PC-9 (cell line): ENCODE results near the gene MTARC2. TPM values are rescaled to one million over a fixed set of nuclear protein-coding genes. Genes with fewer than 3 reads are reported as not detected.

Experiments
- BruUV-seq: library from RNA; stranded (reverse); fragments of 400-500 nt; replicated peaks from 2 replicates; lab custom pipeline; 2021; lab: Mats Ljungman, UMichigan
- CTCF ChIA-PET: fragments of 300-600 bp; sonication (Branson Sonifier 250); formaldehyde crosslinking; loops from one replicate; lab custom pipeline; 2022; ENCODE audit warnings: antibody characterized with exemption; lab: Charles Lee
- POLR2A ChIA-PET: fragments of 300-600 bp; sonication (Branson Sonifier 250); formaldehyde crosslinking; loops from one replicate; lab custom pipeline; 2022; ENCODE audit warnings: antibody characterized with exemption; ENCODE audit not compliant: unreplicated experiment; lab: Charles Lee
- DNase-seq, 2 experiments: peaks; one replicate each; pipeline versions ENCODE4 v3.0.0 to v3.0.0-alpha.2; 2015 to 2022; ENCODE audit warnings: mixed read lengths in 1 of 2
- H2AFZ ChIP-seq: fragments of 200-600 bp; sonication (generic); 2 replicates; pipeline ENCODE4 v1.8.1; 2017; ENCODE audit warnings: antibody characterized with exemption
- H3F3A ChIP-seq: fragments of 200-600 bp; sonication (generic); 2 replicates; pipeline ENCODE4 v1.8.1; 2017; ENCODE audit warnings: antibody characterized with exemption, mild to moderate bottlenecking, low read depth; ENCODE audit not compliant: insufficient read depth
- H3K27ac ChIP-seq: fragments of 200-600 bp; sonication (generic); 2 replicates; pipeline ENCODE4 v1.6.1; 2016; ENCODE audit warnings: mixed run types
- H3K27me3 ChIP-seq: fragments of 200-600 bp; sonication (generic); 2 replicates; pipeline ENCODE4 v1.6.1; 2016; ENCODE audit warnings: low read depth, mixed run types; ENCODE audit not compliant: insufficient read depth
- H3K36me3 ChIP-seq: fragments of 200-600 bp; sonication (generic); 2 replicates; pipeline ENCODE4 v1.6.1; 2016; ENCODE audit warnings: low read depth, mixed run types
- H3K4me1 ChIP-seq: fragments of 200-600 bp; sonication (generic); replicated peaks from 2 replicates; pipeline ENCODE4 v1.6.1; 2016; ENCODE audit warnings: mixed run types; ENCODE audit not compliant: insufficient read depth
- H3K4me2 ChIP-seq: fragments of 200-600 bp; sonication (generic); 2 replicates; pipeline ENCODE4 v1.6.1; 2017; ENCODE audit warnings: mixed run types
- H3K4me3 ChIP-seq: fragments of 200-600 bp; sonication (generic); 2 replicates; pipeline ENCODE4 v1.6.1; 2016; ENCODE audit warnings: mixed run types
- H3K79me2 ChIP-seq: fragments of 200-600 bp; sonication (generic); 2 replicates; pipeline ENCODE4 v1.6.1; 2017; ENCODE audit warnings: low read depth, mixed run types
- H3K9me2 ChIP-seq: fragments of 200-600 bp; sonication (generic); 2 replicates; pipeline ENCODE4 v1.8.1; 2017; ENCODE audit warnings: mild to moderate bottlenecking; ENCODE audit not compliant: insufficient read depth
- H3K9me3 ChIP-seq: fragments of 200-600 bp; sonication (generic); 2 replicates; pipeline ENCODE4 v1.8.1; 2016; ENCODE audit warnings: low read depth; ENCODE audit not compliant: insufficient read depth
- H4K20me1 ChIP-seq: fragments of 200-600 bp; sonication (generic); 2 replicates; pipeline ENCODE4 v1.8.1; 2017; ENCODE audit not compliant: insufficient read depth
- CTCF ChIP-seq: fragments of 200-600 bp; sonication (generic); conservative IDR thresholded peaks from 2 replicates; pipeline ENCODE4 v1.6.1; 2017; ENCODE audit warnings: mixed run types, antibody characterized with exemption, mild to moderate bottlenecking, moderate library complexity
- EZH2 ChIP-seq: fragments of 200-600 bp; sonication (generic); IDR thresholded peaks from 2 replicates; pipeline ENCODE4 v1.8.0; 2017; ENCODE audit warnings: antibody characterized with exemption, low read depth
- intact Hi-C: fragments of 100-400 bp; cut with micrococcal nuclease; formaldehyde crosslinking; loops from one replicate; pipeline ENCODE4 v1.10.0; 2022; ENCODE audit not compliant: unreplicated experiment
- total RNA-seq: library from RNA; stranded (reverse); gene quantifications from 2 replicates; pipeline ENCODE4 v1.2.3, GENCODE V29; 2021

MTARC2 gene
- total RNA-seq, 1 experiment from 2014 or later, result 23.1 TPM

DNA sequence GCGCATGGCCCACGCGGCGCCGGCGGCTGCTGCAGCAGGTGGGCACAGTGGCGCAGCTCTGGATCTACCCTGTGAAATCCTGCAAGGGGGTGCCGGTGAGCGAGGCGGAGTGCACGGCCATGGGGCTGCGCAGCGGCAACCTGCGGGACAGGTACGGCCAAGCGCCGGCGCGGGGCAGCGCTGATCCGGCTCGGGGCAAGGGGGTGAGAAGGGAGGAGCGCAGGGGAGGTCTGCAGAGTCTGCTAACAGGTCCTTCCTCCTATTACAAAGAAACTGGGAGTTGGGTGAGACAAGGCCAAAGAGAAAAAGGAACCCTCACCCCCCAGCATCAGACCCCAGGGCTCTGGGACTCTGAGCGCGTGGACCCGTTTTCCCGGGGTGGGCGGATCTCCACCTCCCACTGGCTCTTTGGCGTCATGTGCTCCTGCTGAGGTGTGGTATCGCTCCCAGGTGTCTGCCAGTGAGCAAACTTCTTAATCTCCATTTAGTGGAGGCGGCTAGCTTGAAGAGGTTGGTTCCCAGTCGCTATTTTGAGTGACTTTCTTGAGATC, 39.0 kb downstream of the MTARC2 start:
- intact Hi-C loops, result no loop called here

GRCh38 chr1:220788900-220789299, 40.8 kb downstream of the MTARC2 start:
- Histone ChIP-seq H2AFZ (no peak overlapping the region), H3K27ac (peak overlapping the region; percentile 57; the same call in 1 of the 2 replicates), H3F3A (peaks cover 35% of the 10 kb centered on the region), H3K4me1 (peaks cover 21% of the 10 kb centered on the region), H3K9me3 (no peaks in the 10 kb centered on the region), H4K20me1 (no peaks in the 10 kb centered on the region), H3K4me2 (peak overlapping the region; percentile 78), H3K27me3 (no peaks in the 10 kb centered on the region), H3K9me2 (no peaks in the 10 kb centered on the region), H3K36me3 (no peaks in the 10 kb centered on the region), H3K79me2 (no peaks in the 10 kb centered on the region; the same call in 1 of the 2 replicates), H3K4me3 (no peak overlapping the region; the same call in 1 of the 2 replicates)
- DNase-seq, result no peak
- intact Hi-C loops, result loop anchor here (1.0 kb wide), 1 partner anchor 9 kb away; no protein-coding TSS in a partner anchor
- BruUV-seq, result no TSS peak
- CTCF ChIA-PET, result interaction anchor here (0.7 to 1.3 kb wide), 3 partner anchors 9 to 35 kb away, joined by 3 to 5 read pairs (median 4); no protein-coding TSS in a partner anchor
- POLR2A ChIA-PET, result interaction anchor here (0.6 to 0.8 kb wide), 2 partner anchors 127 to 1857 kb away, joined by 4 to 8 read pairs; no protein-coding TSS in a partner anchor
- TF ChIP-seq CTCF (no peak), EZH2 (no peak)

More for the DNA sequence above, 39.0 kb downstream of the MTARC2 start:
- H3F3A ChIP-seq, result peaks cover 35% of the 10 kb centered on the region
- H3K4me2 ChIP-seq, result peak overlapping the region; percentile 78
- H3K27ac ChIP-seq, result peak overlapping the region; percentile 57
- TF ChIP-seq EZH2, result no peak
- no peak for TF ChIP-seq CTCF
- no TSS peak for BruUV-seq
- H4K20me1 ChIP-seq, result no peaks in the 10 kb centered on the region
- ChIA-PET POLR2A (interaction anchor here (0.5 to 1.1 kb wide), 10 partner anchors 11 to 1897 kb away, joined by 3 to 9 read pairs (median 4); partner anchors contain the start of gene RAB3GAP2), CTCF (interaction anchor here (0.6 to 1.4 kb wide), 9 partner anchors 11 to 549 kb away, joined by 3 to 6 read pairs (median 3); partner anchors contain the start of gene MTARC2)
- H3K36me3 ChIP-seq, result no peaks in the 10 kb centered on the region
- no peaks in the 10 kb centered on the region for H3K9me2 ChIP-seq
- H3K9me3 ChIP-seq, result no peaks in the 10 kb centered on the region
- H3K27me3 ChIP-seq, result no peaks in the 10 kb centered on the region
- H2AFZ ChIP-seq, result peak overlapping the region; percentile 93
- peaks cover 21% of the 10 kb centered on the region for H3K4me1 ChIP-seq
- DNase-seq, result peak; percentile 80 to 83
- peak overlapping the region; percentile 65 for H3K4me3 ChIP-seq
- no peaks in the 10 kb centered on the region; the same call in 1 of the 2 replicates for H3K79me2 ChIP-seq

DNA sequence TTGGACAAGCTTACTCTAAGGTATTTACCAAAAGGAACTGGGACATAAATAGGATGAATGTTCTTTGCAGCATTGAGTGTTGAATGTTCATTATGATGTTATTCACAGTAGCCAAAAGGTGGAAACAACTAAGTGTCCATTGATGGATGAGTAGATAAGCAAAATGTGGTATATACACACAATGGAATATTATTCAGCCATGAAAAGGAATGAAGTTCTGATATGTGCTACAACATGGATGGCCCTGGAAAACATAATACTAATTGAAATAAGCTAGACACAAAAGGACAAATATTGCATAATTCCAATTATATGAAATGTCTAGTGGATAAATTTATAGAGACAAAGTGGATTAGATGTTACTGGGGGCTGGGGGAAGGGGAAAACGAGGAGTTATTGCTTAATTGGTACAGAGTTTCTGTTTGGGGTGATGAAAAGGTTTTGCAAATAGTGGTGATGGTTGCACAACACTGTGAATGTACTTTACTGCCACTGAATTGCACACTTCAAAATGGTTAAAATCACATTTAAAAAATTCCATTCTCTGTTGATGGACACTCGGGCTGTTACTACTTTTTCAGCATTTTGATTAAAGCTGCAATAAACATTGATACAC, 41.5 kb downstream of the MTARC2 start:
- Histone ChIP-seq H3K9me2 (no peaks in the 10 kb centered on the region), H3K27ac (no peak overlapping the region), H3K27me3 (no peaks in the 10 kb centered on the region), H2AFZ (no peak overlapping the region), H3F3A (peaks cover 35% of the 10 kb centered on the region), H3K4me3 (no peak overlapping the region), H4K20me1 (no peaks in the 10 kb centered on the region), H3K4me2 (no peak overlapping the region), H3K9me3 (no peaks in the 10 kb centered on the region), H3K36me3 (no peaks in the 10 kb centered on the region), H3K4me1 (peaks cover 21% of the 10 kb centered on the region), H3K79me2 (no peaks in the 10 kb centered on the region; the same call in 1 of the 2 replicates)
- no peak for DNase-seq
- no TSS peak for BruUV-seq
- intact Hi-C loops, result loop anchor here (10.0 kb wide), 1 partner anchor 745 kb away; the partner anchor contains the start of gene EPRS1
- TF ChIP-seq CTCF, result no peak
- no peak for TF ChIP-seq EZH2
- POLR2A ChIA-PET, result interaction anchor here (0.8 kb wide), 1 partner anchor 127 kb away, joined by 8 read pairs; no protein-coding TSS in a partner anchor
- CTCF ChIA-PET, result interaction anchor here (0.5 kb wide), 1 partner anchor 9 kb away, joined by 3 read pairs; no protein-coding TSS in a partner anchor
